Smooth muscle cell of the umbilical artery (primary cell): Measurements from ENCODE around the gene STK4. TPM values are rescaled to one million over a fixed set of nuclear protein-coding genes. Genes with fewer than 3 reads are reported as not detected.

Source experiments
- total RNA-seq: library from RNA; depleted of rRNA; stranded (reverse); fragments of >200 nt; gene quantifications from 2 replicates; pipeline ENCODE4 v1.2.3, GENCODE V29; 2014

Gene STK4
- total RNA-seq, result 27.9 and 60.2 TPM in 2 replicates

GRCh38 chr20:44966030-44966961 is at the start of gene STK4:
Gene STK4 (plus strand): TSS chr20:44966512. CDS start chr20:44966569, 57 bp downstream.

GRCh38 chr20:44960103-44960852 is 6.0 kb upstream of the STK4 start, which contains the start of gene TOMM34:
Gene TOMM34 (minus strand): TSS chr20:44960397. CDS start chr20:44960333, 64 bp downstream.

GRCh38 chr20:45100563-45101245 is 134.4 kb downstream of the STK4 start, which contains the start of gene KCNS1:
Gene KCNS1 (minus strand): TSS chr20:45101127. CDS start chr20:45099236, 1,891 bp downstream.

GRCh38 chr20:45114465-45115385 is 148.4 kb downstream of the STK4 start, which contains the start of gene WFDC5:
Gene WFDC5 (minus strand): TSS chr20:45115174. CDS start chr20:45115083, 91 bp downstream.

GRCh38 chr20:45124365-45124764 is 158.1 kb downstream of the STK4 start, which contains the start of gene WFDC12:
Gene WFDC12 (minus strand): TSS chr20:45124465. CDS start chr20:45124447, 18 bp downstream.

Other genes starting within 250 kb of the STK4 start
- gene KCNK15, start 220.6 kb upstream of the STK4 start, total RNA-seq, result 0.09 TPM in 1 of 2 replicates, not detected in the other
- not detected in 2 replicates for gene RIMS4, start 156.0 kb upstream of the STK4 start, total RNA-seq
- 92.1 and 154 TPM in 2 replicates for gene YWHAB, start 80.8 kb upstream of the STK4 start, total RNA-seq
- gene PABPC1L, start 56.5 kb upstream of the STK4 start, total RNA-seq, result 6.2 and 19.2 TPM in 2 replicates
- 12.5 and 42.6 TPM in 2 replicates for gene TOMM34, start 6.1 kb upstream of the STK4 start, total RNA-seq
- gene KCNS1, start 134.6 kb downstream of the STK4 start, total RNA-seq, result 0.59 and 1.9 TPM in 2 replicates
- not detected in 2 replicates for gene WFDC5, start 148.7 kb downstream of the STK4 start, total RNA-seq
- gene WFDC12, start 158.0 kb downstream of the STK4 start, total RNA-seq, result not detected in 2 replicates
- not detected in 2 replicates for gene PI3, start 208.4 kb downstream of the STK4 start, total RNA-seq
- not detected in 2 replicates for gene SEMG1, start 240.5 kb downstream of the STK4 start, total RNA-seq